Fibroblast of lung (primary cell): Measurements from ENCODE around the gene SBNO2. TPM values are rescaled to one million over a fixed set of nuclear protein-coding genes. Genes with fewer than 3 reads are reported as not detected.

Experiments used
- DNase-seq, 2 donors: peaks; one replicate each; pipeline versions ENCODE4 v3.0.0 to v3.0.0-alpha.2; 2010; ENCODE audit warnings: low read depth in 2 of 2
- H2AFZ ChIP-seq: 2 replicates; pipeline ENCODE4 v1.5.1; 2012; ENCODE audit warnings: low read length, control low read depth, inconsistent platforms
- H3K27ac ChIP-seq: 2 replicates; pipeline ENCODE4 v1.5.1; 2011; ENCODE audit warnings: low read length, control low read depth; ENCODE audit not compliant: insufficient read depth
- H3K27me3 ChIP-seq: 2 replicates; pipeline ENCODE4 v1.5.1; 2011; ENCODE audit warnings: mild to moderate bottlenecking, low read length; ENCODE audit not compliant: control insufficient read depth, insufficient read depth
- H3K36me3 ChIP-seq: 2 replicates; pipeline ENCODE4 v1.5.1; 2011; ENCODE audit warnings: low read length; ENCODE audit not compliant: control insufficient read depth, insufficient read depth
- H3K4me1 ChIP-seq: 2 replicates; pipeline ENCODE4 v1.5.1; 2011; ENCODE audit warnings: low read length; ENCODE audit not compliant: control insufficient read depth, insufficient read depth; ENCODE audit errors: extremely low read depth
- H3K4me2 ChIP-seq: 2 replicates; pipeline ENCODE4 v1.5.1; 2011; ENCODE audit warnings: low read length, control low read depth; ENCODE audit not compliant: insufficient read depth; ENCODE audit errors: extremely low read depth
- H3K4me3 ChIP-seq, 4 experiments: fragments of 200-600 bp in 1 of 4; sonication (generic) in 1 of 4; replicated peaks in 1 of 4; 2 replicates each; pipeline ENCODE4 v1.5.1; 2011 to 2016; ENCODE audit warnings: low read length in 4 of 4, low read depth in 3 of 4, mild to moderate bottlenecking in 3 of 4, control low read depth in 2 of 4, inconsistent platforms in 1 of 4, mixed read lengths in 1 of 4; ENCODE audit not compliant: insufficient read depth in 1 of 4; ENCODE audit errors: control extremely low read depth in 1 of 4
- H3K79me2 ChIP-seq: 2 replicates; pipeline ENCODE4 v1.5.1; 2012; ENCODE audit warnings: mild to moderate bottlenecking, low read length, inconsistent platforms; ENCODE audit not compliant: control insufficient read depth, insufficient read depth
- H3K9ac ChIP-seq: 2 replicates; pipeline ENCODE4 v1.5.1; 2011; ENCODE audit warnings: mild to moderate bottlenecking, low read length, control low read depth; ENCODE audit not compliant: insufficient read depth
- H3K9me3 ChIP-seq: 2 replicates; pipeline ENCODE4 v1.5.1; 2012; ENCODE audit warnings: low read depth, low read length; ENCODE audit not compliant: control insufficient read depth, insufficient read depth
- H4K20me1 ChIP-seq: 2 replicates; pipeline ENCODE4 v1.5.1; 2011; ENCODE audit warnings: low read length; ENCODE audit not compliant: control insufficient read depth, insufficient read depth; ENCODE audit errors: extremely low read depth
- CTCF ChIP-seq, 2 donors: IDR thresholded peaks in 1 of 2; conservative IDR thresholded peaks in 1 of 2; 1 replicate in 1 of 2; 2 replicates in 1 of 2; pipeline ENCODE4 v1.5.1; 2011 to 2012; ENCODE audit warnings: low read length in 2 of 2, control low read depth in 1 of 2, inconsistent platforms in 1 of 2, low read depth in 1 of 2, mild to moderate bottlenecking in 1 of 2
- EZH2 ChIP-seq: IDR thresholded peaks from 2 replicates; pipeline ENCODE4 v1.5.1; 2012; ENCODE audit warnings: low read length, control low read depth, mild to moderate bottlenecking; ENCODE audit errors: missing control alignments
- polyA plus RNA-seq, 2 donors: library from polyadenylated mRNA; depleted of rRNA in 1 of 2; stranded (reverse) in 1 of 2; unstranded in 1 of 2; fragments of >200 nt; gene quantifications; 2 replicates each; pipeline ENCODE4 v1.2.1, GENCODE V29; 2011 to 2012; ENCODE audit warnings: missing spikeins in 1 of 2
- total RNA-seq: library from RNA; depleted of rRNA; stranded (reverse); fragments of >200 nt; gene quantifications from 2 replicates; pipeline ENCODE4 v1.2.1, GENCODE V29; 2014

The SBNO2 gene
- total and polyA plus RNA-seq, 2 donors (not counting 1 experiment from before 2014, with no cell fraction given), result 12.6 to 55.8 TPM

- no peaks in the 10 kb centered on the region for H3K27me3 ChIP-seq
- TF ChIP-seq EZH2 (no peak), CTCF (conservative IDR thresholded peaks at IDR 0.05 in 1 of 2, IDR thresholded peaks at IDR 0.05 in 1 of 2; ENCODE audit: low read depth in 1 of 2, low read length in 2 of 2) (no peak)
- no peak overlapping the region for H2AFZ ChIP-seq
- H3K9me3 ChIP-seq, result no peaks in the 10 kb centered on the region
- H3K4me2 ChIP-seq, result no peak overlapping the region
- peaks cover 20% of the 10 kb centered on the region for H3K36me3 ChIP-seq
- H3K4me1 ChIP-seq, result peaks cover 27% of the 10 kb centered on the region
- no peak overlapping the region for H3K9ac ChIP-seq
- no peak overlapping the region for H3K4me3 ChIP-seq
- H3K27ac ChIP-seq, result peak overlapping the region; percentile 16
- DNase-seq, result no peak
- H4K20me1 ChIP-seq, result no peaks in the 10 kb centered on the region
- peaks cover 52% of the 10 kb centered on the region for H3K79me2 ChIP-seq
These were observed 43.3 kb upstream of the SBNO2 start for GRCh38 chr19:1217366-1217765.

- no peak overlapping the region for H3K9ac ChIP-seq
- TF ChIP-seq EZH2, result no peak
- TF ChIP-seq CTCF (conservative IDR thresholded peaks at IDR 0.05 in 1 of 2, IDR thresholded peaks at IDR 0.05 in 1 of 2; ENCODE audit: low read depth in 1 of 2, low read length in 2 of 2), result no peak
- no peak overlapping the region for H3K27ac ChIP-seq
- H3K9me3 ChIP-seq, result no peaks in the 10 kb centered on the region
- no peaks in the 10 kb centered on the region for H3K27me3 ChIP-seq
- no peaks in the 10 kb centered on the region for H4K20me1 ChIP-seq
- DNase-seq, result no peak
- H3K4me1 ChIP-seq, result peaks cover 26% of the 10 kb centered on the region
- H3K4me2 ChIP-seq, result no peak overlapping the region
- peaks cover 15% of the 10 kb centered on the region for H3K36me3 ChIP-seq
- H2AFZ ChIP-seq, result no peak overlapping the region
- H3K79me2 ChIP-seq, result peaks cover 58% of the 10 kb centered on the region
- H3K4me3 ChIP-seq, result no peak overlapping the region
These were observed 42.7 kb upstream of the SBNO2 start for GRCh38 chr19:1216756-1217155.

- no peaks in the 10 kb centered on the region for H3K27me3 ChIP-seq
- H3K36me3 ChIP-seq, result peaks cover 8% of the 10 kb centered on the region
- peak overlapping the region; percentile 45 for H3K4me2 ChIP-seq
- H2AFZ ChIP-seq, result no peak overlapping the region
- TF ChIP-seq CTCF (conservative IDR thresholded peaks at IDR 0.05 in 1 of 2, IDR thresholded peaks at IDR 0.05 in 1 of 2; ENCODE audit: low read depth in 1 of 2, low read length in 2 of 2), result peak in 1 of 2 donors; percentile 3
- no peak for TF ChIP-seq EZH2
- peak overlapping the region; percentile 57 for H3K27ac ChIP-seq
- H3K4me1 ChIP-seq, result peaks cover 24% of the 10 kb centered on the region
- peaks cover 74% of the 10 kb centered on the region for H3K79me2 ChIP-seq
- peak overlapping the region in 1 of 4 experiments; percentile 4 for H3K4me3 ChIP-seq
- no peaks in the 10 kb centered on the region for H3K9me3 ChIP-seq
- H3K9ac ChIP-seq, result peak overlapping the region; percentile 27
- no peaks in the 10 kb centered on the region for H4K20me1 ChIP-seq
- peak in 1 of 2 donors; percentile 52 for DNase-seq
These were observed 41.0 kb upstream of the SBNO2 start for GRCh38 chr19:1214862-1215731.
